HUES6 (cell line): ENCODE measurements around the gene ANKRD22.

Experiments
- H3K27ac ChIP-seq: 2 replicates; pipeline ENCODE4 v1.7.0; 2013; ENCODE audit warnings: low read depth, mild to moderate bottlenecking, low read length, inconsistent platforms
- H3K27me3 ChIP-seq: 2 replicates; pipeline ENCODE4 v1.6.1; 2013; ENCODE audit warnings: low read length; ENCODE audit not compliant: control insufficient read depth, insufficient read depth
- H3K36me3 ChIP-seq: 2 replicates; pipeline ENCODE4 v1.6.1; 2013; ENCODE audit warnings: low read length; ENCODE audit not compliant: control insufficient read depth, insufficient read depth
- H3K4me1 ChIP-seq: 2 replicates; pipeline ENCODE4 v1.6.1; 2013; ENCODE audit warnings: low read length; ENCODE audit not compliant: control insufficient read depth, insufficient read depth
- H3K4me3 ChIP-seq: 2 replicates; pipeline ENCODE4 v1.5.1; 2013; ENCODE audit warnings: low read depth, low read length
- H3K9ac ChIP-seq: one replicate; pipeline ENCODE4 v1.6.1; 2013; ENCODE audit warnings: mild to moderate bottlenecking, low read length
- H3K9me3 ChIP-seq: 2 replicates; pipeline ENCODE4 v1.6.1; 2013; ENCODE audit warnings: low read depth, low read length; ENCODE audit not compliant: control insufficient read depth, insufficient read depth

The ANKRD22 gene

DNA sequence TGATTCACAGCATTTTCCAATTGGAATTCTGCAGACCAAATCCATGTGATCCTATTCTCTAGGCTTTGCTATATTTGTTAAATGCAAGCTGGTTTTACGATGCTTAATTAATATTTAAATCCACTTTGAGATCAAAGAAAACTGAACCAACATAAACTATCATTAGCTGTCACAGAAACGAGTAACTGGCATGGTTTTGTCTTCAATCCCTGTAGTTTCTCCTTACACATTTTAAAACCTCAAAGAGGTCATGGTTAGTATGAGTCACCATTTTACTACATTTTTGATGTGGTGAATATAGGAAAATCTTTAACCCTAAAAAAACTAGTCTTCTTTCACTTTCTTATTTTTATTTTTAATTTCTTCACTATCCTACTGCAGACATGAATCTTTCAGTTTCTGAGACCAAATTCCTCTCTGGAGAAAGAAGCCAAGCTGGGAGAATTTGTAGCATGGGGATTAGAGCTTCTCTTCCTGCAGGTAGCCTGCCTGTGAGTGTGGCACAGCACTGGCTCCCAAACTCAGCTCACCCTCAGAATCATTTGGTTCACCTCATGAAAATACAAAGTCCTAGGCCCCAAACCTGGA lies 57.8 kb downstream of the ANKRD22 start:
- no peaks in the 10 kb centered on the region for H3K4me1 ChIP-seq
- H3K27me3 ChIP-seq: no peaks in the 10 kb centered on the region; the same call in 1 of the 2 replicates
- no peak overlapping the region for H3K27ac ChIP-seq

DNA sequence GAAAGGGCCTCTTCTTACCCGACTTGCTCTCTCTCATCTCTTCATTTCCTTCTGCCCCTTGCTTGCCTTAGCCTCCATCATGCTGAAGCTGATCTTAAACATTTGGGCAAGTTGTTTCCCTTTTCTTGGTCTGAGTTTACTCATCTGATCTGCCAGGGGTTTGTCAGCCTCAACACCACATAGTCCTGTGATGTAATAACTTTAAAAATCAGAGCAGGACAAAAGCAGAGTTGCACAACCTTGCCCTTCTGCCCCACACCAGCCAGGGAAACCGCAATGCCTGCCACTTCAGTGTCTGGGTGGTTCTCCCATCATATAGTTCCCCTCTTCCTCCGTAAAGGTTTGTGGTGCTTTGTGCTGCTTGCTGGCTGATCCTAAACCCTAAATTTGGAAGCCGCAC lies 59.0 kb downstream of the ANKRD22 start:
- H3K9me3 ChIP-seq: no peaks in the 10 kb centered on the region
- H3K4me1 ChIP-seq: no peaks in the 10 kb centered on the region
- H3K36me3 ChIP-seq: no peaks in the 10 kb centered on the region
- no peaks in the 10 kb centered on the region; the same call in 1 of the 2 replicates for H3K27me3 ChIP-seq
- H3K9ac ChIP-seq: no peak overlapping the region
- no peak overlapping the region for H3K27ac ChIP-seq
- no peak overlapping the region for H3K4me3 ChIP-seq

More for the DNA sequence above, 57.8 kb downstream of the ANKRD22 start:
- no peaks in the 10 kb centered on the region for H3K9me3 ChIP-seq
- no peak overlapping the region for H3K4me3 ChIP-seq
- no peak overlapping the region for H3K9ac ChIP-seq
- no peaks in the 10 kb centered on the region for H3K36me3 ChIP-seq

DNA sequence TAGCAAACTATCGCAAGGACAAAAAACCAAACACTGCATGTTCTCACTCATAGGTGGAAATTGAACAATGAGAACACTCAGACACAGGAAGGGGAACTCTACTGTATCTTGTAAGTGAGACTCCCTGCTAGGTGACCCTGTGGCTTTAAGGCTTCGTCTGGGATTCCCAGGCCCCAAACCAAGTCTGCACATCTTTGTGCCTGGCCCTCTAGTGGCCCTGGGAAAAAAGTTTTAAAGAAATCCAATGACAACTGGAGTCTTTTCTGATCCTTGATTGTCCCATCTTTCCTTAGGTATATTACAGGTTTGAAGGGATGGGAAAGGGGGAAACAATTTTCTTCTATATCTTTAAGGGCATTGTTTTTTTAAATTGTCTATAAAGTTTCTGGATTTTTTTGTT lies 59.7 kb downstream of the ANKRD22 start:
- H3K9me3 ChIP-seq: no peaks in the 10 kb centered on the region
- H3K27ac ChIP-seq: no peak overlapping the region
- H3K4me3 ChIP-seq: no peak overlapping the region
- no peak overlapping the region for H3K9ac ChIP-seq
- no peaks in the 10 kb centered on the region for H3K36me3 ChIP-seq
- H3K4me1 ChIP-seq: no peaks in the 10 kb centered on the region
- H3K27me3 ChIP-seq: no peaks in the 10 kb centered on the region; the same call in 1 of the 2 replicates

DNA sequence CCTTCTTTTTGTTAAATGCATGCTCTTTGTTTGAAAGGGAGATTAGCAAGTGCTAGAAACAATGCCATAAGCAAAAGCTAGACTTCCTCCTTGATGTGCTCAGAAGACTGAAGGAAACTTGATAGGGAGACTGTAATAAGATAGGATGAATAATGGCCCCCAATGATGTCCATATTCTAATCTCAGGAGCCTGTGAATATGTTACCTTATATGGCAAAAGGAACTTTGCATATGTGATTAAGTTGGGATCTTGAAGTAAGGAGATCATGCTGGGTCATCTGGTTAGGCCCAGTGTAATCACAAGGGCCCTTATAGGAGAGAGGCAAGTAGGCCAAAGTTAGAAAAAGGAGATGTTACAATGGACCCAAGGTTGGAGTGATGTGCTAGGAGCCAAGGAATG lies 62.7 kb downstream of the ANKRD22 start:
- H3K27ac ChIP-seq: no peak overlapping the region
- H3K27me3 ChIP-seq: no peaks in the 10 kb centered on the region
- H3K36me3 ChIP-seq: no peaks in the 10 kb centered on the region
- no peak overlapping the region for H3K9ac ChIP-seq
- H3K4me3 ChIP-seq: no peak overlapping the region
- no peaks in the 10 kb centered on the region for H3K9me3 ChIP-seq
- no peaks in the 10 kb centered on the region for H3K4me1 ChIP-seq

DNA sequence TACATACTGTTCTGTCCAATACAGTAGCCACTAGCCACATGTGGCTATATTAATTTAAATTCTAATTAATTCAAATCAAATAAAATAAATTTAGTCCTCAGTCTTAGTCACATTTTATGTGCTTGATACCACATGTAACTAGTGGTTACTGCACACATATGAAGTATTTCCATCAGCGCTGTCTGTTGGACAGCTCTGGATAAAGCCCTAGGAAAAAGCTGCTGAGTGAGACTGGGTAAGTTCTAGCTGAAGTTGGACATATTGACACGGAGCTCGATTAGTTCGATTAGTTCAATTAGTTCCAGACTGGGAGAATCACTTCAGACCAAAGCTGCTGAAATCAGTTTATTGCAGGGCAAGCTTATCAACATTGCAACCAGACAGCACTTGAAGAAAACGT lies 64.2 kb downstream of the ANKRD22 start:
- no peak overlapping the region for H3K27ac ChIP-seq
- no peaks in the 10 kb centered on the region for H3K36me3 ChIP-seq
- H3K4me3 ChIP-seq: no peak overlapping the region
- no peaks in the 10 kb centered on the region for H3K27me3 ChIP-seq
- no peaks in the 10 kb centered on the region for H3K4me1 ChIP-seq
- no peak overlapping the region for H3K9ac ChIP-seq
- no peaks in the 10 kb centered on the region for H3K9me3 ChIP-seq

DNA sequence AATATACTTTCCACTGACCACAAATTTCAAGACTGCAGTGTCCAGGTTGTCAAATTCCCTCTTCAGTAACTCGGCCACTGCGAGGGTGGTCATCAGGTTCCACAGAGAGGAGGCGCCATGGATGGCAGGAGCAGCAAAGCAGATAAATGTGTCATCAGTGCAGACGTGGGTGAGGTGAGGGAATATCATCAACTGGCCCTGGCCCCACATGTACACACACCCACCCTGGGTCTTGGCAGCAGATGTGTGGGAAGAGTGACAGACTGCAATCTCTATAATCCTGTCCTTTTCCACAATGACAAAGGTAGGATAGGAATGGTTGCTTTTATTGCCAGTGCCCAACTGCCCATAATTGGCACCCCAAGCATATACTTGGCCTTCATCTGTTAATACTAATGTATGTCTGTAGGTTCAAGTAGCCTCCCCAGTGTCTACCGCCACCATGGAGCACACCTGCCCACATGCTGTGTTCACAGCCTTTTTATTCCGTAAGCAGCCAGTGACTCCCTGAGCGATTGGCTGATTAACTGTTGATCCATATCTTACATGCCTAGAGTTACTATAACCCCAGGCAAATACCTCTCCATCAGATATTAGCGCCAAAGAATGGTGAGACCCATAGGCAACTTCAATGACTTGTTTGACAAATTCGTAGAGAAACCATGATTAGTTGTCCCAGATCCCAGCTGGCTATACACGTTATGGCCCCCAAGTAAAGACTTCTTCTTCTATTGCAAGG lies 65.4 kb downstream of the ANKRD22 start:
- H3K4me1 ChIP-seq: no peaks in the 10 kb centered on the region
- H3K36me3 ChIP-seq: no peaks in the 10 kb centered on the region
- H3K27me3 ChIP-seq: no peaks in the 10 kb centered on the region
- H3K9me3 ChIP-seq: no peaks in the 10 kb centered on the region
- no peak overlapping the region for H3K27ac ChIP-seq
- H3K9ac ChIP-seq: no peak overlapping the region
- H3K4me3 ChIP-seq: no peak overlapping the region

DNA sequence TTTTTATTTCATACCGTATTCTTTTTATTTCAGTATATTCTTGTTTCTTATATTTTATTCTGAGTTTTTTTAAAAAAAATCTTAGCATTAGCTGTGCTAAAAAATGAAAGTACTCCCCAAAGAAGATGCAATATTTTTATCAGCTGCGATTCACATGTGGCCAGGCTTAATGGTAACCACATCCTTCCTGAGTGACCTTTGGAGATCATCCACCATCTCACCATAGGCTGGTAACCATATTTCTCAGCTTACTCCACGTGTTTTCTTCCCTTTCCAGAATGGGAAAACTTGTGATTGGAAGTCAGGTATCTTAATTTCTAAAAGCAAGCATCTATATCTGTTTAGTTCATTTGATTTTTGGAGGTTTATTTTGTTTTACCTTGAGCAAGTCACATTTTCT lies 67.9 kb downstream of the ANKRD22 start:
- Histone ChIP-seq H3K36me3 (no peaks in the 10 kb centered on the region), H3K27ac (no peak overlapping the region), H3K27me3 (no peaks in the 10 kb centered on the region), H3K9me3 (no peaks in the 10 kb centered on the region), H3K4me3 (no peak overlapping the region), H3K4me1 (no peaks in the 10 kb centered on the region), H3K9ac (no peak overlapping the region)

DNA sequence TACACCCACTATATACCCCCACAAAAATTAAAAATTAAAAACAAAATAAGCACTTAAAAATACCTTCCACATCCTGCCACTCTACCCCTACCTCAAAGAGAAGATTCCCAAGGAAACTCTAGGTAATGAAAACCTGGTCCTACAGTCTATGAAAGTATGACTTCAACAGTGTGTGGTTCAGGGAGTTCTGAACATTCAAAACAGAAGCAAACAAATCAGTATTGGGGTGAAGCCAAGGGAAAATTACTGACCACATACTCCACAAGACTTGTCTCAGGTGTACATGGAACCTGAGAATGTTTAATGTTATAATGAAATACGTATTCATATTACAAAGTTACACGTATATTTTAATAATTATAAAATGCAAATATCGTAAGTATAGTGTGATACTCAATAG lies 69.4 kb downstream of the ANKRD22 start:
- Histone ChIP-seq H3K27me3 (no peaks in the 10 kb centered on the region), H3K9ac (no peak overlapping the region), H3K4me1 (no peaks in the 10 kb centered on the region), H3K27ac (no peak overlapping the region), H3K4me3 (no peak overlapping the region), H3K9me3 (no peaks in the 10 kb centered on the region), H3K36me3 (no peaks in the 10 kb centered on the region)

DNA sequence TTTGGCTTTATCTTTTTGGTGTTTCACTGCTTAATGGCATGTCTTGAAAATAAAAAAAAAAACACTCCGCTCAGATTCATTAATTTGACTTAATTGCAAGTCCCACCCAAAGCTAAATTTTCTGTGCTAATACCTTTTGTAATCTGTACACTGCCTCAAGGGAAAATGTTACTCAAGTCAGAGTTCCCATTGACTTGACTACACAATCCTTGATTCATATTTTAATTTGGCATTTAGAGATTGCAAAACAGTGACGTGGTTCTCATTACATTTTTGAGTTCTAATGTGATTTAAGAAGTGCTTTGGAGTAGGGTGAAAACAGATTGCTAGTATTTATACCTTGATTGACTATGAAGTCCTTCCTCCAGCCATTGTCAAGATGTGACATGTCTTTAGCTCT lies 70.4 kb downstream of the ANKRD22 start:
- Histone ChIP-seq H3K36me3 (no peaks in the 10 kb centered on the region), H3K4me3 (no peak overlapping the region), H3K27me3 (no peaks in the 10 kb centered on the region), H3K9me3 (no peaks in the 10 kb centered on the region), H3K27ac (no peak overlapping the region), H3K4me1 (no peaks in the 10 kb centered on the region), H3K9ac (no peak overlapping the region)
